GM19455 (cell line): Measurements from ENCODE around the gene STX1B.

ENCODE experiments used
- ATAC-seq: cut with Tn5 transposase; IDR thresholded peaks from one replicate; pipeline ENCODE4 v1.9.1; 2021; ENCODE audit not compliant: unreplicated experiment

The STX1B gene

GRCh38 chr16:30996985-30997724 is 13.3 kb downstream of the STX1B start:
- ATAC-seq: peak; percentile 66

GRCh38 chr16:30996324-30996984 is 14.0 kb downstream of the STX1B start:
- ATAC-seq: peak; percentile 15

GRCh38 chr16:30995927-30996323 is 14.5 kb downstream of the STX1B start:
- no peak for ATAC-seq

DNA sequence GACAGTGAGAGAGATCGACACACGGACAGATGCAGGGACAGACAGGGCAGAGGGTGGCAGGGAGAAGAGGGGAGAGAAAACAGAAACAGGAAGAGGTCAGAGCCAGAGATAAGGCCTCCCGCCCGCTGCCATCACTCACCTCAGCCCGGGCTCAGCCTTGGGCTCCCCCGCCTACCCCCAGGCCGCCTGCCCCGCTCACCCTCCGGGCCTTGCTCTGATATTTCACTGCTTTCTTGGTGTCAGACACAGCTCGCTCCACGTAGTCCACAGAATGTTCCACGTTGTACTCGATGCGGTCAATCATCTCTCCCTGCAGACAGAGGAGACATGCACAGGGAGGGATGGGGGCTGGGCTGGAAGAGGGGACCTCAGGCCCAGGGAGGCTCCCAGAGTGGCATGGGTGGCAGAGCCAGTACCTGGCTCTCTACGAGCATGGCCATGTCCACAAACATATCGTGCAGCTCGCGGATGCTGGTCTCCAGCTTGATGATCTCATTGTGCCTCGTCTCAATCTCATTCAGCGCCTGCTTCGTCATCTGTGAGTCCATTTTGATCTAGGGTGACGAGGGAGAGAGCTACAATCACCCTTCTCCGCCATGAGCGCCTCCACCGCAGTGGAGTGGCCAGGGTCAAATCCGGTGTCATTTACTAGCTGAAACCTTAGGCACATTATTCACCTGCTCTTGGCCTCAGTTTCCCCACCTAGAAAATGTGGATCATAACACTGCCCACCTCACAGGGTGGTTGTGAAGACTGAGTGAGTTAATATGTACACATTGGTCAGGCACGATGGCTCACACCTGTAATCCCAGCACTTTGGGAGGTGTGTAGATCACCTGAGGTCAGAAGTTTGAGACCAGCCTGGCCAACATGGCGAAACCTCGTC is 17.3 kb downstream of the STX1B start:
- no peak for ATAC-seq

GRCh38 chr16:30992276-30992780 is 18.1 kb downstream of the STX1B start:
- no peak for ATAC-seq

GRCh38 chr16:30991052-30991451 is 19.4 kb downstream of the STX1B start:
- no peak for ATAC-seq

DNA sequence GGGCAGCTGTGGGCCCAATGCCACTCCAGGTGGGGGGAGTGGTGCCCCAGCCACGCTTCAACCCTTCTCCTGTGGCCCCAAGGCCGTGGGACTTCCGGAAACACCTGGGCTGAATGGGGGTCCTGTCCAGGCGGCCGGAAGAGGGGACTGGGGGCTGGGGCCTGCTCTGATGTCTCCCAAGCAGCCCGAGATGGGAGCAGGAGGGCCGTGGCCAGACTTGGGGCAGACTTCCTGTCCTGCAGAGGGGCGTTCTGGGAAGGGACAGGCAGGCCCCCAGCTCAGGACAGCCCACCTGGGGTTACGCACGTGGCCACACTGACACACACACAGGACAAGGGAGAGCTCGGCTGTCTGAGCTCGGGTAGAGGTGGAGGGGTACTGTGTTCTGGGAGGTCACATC is 20.3 kb downstream of the STX1B start:
- ATAC-seq: no peak

DNA sequence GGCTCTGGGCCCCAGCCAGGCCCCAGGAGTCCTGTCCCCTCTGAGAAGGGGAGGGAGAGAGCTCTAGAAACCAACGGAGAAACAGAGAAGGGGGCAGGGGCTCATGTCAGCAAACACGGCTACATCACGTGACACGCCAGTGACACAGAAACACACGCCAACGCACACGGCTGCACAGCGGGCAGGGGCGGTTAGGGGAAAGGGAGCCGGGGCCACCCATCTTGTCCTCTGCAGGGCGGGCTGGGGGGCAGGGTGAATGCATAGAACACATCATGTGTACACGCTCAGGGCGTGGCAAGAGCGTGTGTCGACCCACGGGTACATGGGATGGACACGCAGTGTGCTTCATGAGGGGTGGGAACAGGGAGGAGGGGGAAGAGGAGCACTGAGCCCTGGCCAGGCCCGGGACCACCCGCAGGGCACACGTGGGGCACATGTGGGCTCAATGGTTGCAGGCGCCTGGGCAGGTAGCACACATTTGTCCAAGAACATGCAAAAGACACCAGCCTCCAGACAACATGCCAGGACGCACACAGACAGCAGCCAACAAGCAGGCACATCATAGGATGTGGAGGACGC is 20.9 kb downstream of the STX1B start:
- no peak for ATAC-seq

DNA sequence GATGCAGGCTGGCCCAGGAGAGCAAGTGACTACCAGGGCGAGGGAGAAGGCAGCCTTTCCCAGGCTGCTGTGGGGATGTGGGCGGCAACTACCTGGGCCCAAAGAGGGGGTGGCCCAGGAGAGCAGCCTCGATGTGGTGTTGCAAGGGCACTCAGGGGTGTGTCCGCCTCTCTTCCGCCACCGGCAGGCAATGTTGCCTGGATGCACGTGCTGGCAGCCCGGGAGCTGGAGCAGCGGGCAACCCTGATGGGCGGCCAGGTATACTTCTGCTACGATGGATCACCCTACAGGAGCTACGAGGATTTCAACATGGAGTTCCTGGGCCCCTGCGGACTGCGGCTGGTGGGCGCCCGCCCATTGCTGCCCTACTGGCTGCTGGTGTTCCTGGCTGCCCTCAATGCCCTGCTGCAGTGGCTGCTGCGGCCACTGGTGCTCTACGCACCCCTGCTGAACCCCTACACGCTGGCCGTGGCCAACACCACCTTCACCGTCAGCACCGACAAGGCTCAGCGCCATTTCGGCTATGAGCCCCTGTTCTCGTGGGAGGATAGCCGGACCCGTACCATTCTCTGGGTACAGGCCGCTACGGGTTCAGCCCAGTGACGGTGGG is 22.8 kb downstream of the STX1B start:
- ATAC-seq: no peak

- ATAC-seq: no peak
Observed at GRCh38 chr16:30986129-30986991, 24.1 kb downstream of the STX1B start.

GRCh38 chr16:30985401-30986128 is 24.9 kb downstream of the STX1B start:
- ATAC-seq: no peak

GRCh38 chr16:30984669-30985400 is 25.6 kb downstream of the STX1B start, which contains the start of gene HSD3B7:
HSD3B7 (plus strand) TSS chr16:30985207; CDS start chr16:30985659, 452 bp downstream.
- ATAC-seq: no peak

DNA sequence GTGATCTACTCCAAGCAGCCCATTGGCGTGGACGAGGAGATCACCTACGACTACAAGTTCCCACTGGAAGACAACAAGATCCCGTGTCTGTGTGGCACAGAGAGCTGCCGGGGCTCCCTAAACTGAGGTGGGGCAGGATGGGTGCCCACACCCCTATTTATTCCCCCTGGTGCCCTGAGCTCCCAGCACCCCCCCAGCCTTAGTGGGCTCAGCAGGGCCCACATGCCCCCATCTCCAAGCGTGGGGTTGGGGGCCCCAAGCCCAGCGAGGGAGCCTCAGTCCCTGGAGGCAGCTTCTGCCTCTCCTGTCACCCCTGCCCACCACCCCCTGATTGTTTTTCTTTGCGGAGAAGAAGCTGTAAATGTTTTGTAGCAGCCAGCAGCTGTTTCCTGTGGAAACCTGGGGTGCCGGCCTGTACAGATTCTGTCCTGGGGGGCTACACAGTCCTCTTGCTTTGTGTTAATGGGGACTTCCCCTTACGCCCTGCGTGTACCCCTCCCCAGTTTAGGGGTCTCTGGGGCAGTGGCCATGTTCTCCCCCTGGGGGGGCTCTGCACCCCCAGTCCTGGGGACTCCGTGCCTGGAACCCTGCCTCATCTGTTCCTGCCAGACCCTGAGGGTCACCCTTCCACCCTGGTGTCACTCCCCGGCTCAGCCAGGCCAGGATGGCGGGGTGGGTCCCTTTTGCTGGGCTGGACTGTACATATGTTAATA is 26.4 kb downstream of the STX1B start:
- no peak for ATAC-seq

- no peak for ATAC-seq
Observed at GRCh38 chr16:30983289-30983889, 27.0 kb downstream of the STX1B start.

DNA sequence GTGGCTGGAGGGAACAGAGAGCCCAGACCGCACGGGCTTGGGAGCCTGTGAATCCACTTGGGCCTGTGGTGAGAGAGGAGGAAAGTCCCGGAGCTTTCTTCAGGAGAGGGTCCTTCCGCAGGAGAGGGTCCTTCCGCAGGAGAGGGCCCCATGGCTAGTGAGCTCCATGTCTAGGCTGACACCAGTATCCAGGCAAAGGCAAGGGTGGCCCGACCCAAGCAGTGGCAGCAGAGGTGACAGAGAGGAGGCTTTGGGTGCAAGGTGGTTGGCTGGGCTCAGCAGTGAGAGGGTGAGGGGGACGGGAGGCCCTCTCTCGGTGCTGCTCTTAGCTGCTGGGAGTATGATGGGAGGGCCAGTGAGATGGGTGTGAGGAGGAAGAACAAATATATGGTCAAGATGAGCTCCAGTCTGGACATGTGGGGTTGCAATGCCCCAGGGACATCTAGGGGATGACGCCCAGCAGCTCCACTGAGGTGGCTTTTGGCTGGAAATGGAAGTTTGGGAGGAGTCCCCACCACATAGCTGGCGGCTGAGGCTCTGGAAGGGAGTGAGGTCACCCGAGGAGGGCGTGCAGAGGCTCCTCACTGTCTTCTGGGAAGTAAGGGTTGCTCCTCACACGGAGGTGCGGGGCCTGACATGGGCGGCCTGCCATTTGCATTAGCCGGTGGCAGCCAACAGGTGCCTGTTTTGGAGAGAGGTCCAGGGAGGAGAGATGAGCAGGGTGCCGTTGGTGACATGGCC is 27.7 kb downstream of the STX1B start:
- no peak for ATAC-seq

- no peak for ATAC-seq
Observed at GRCh38 chr16:30980959-30981358, 29.5 kb downstream of the STX1B start.

DNA sequence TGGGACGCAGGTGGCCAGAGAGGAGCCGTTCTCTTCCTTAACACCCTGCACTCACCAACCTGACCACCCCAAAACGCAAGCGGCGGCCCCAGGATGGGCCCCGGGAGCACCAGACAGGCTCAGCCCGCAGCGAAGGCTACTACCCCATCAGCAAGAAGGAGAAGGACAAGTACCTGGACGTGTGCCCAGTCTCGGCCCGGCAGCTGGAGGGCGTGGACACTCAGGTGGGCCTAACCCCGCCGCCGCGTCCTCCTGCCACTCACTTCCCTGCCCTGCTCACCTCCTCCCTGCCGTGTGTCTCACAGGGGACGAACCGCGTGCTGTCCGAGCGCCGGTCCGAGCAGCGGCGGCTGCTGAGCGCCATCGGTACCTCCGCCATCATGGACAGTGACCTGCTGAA is 30.0 kb downstream of the STX1B start:
- ATAC-seq: no peak
